GM12878 (cell line): ENCODE measurements around the gene TRAFD1. TPM values are rescaled to one million over a fixed set of nuclear protein-coding genes. Genes with fewer than 3 reads are reported as not detected.

Experiments
- ATF7 ChIP-seq: fragments of 450-650 bp; IDR thresholded peaks from 2 replicates; pipeline ENCODE4 v1.6.1; 2016; ENCODE audit warnings: low read depth, mild to moderate bottlenecking
- CBFB ChIP-seq: IDR thresholded peaks from 2 replicates; pipeline ENCODE4 v1.6.1; 2016; ENCODE audit warnings: antibody characterized with exemption, low read depth
- EED ChIP-seq: sonication (generic); IDR thresholded peaks from 2 replicates; pipeline ENCODE4 v1.6.1; 2016; ENCODE audit warnings: antibody characterized with exemption, low read depth
- ESRRA ChIP-seq: IDR thresholded peaks from 2 replicates; pipeline ENCODE4 v1.6.1; 2012; ENCODE audit warnings: mild to moderate bottlenecking, low read length, improper control_type of control experiment
- MEF2A ChIP-seq: IDR thresholded peaks from 2 replicates; pipeline ENCODE4 v1.6.1; 2011; ENCODE audit warnings: low read depth, mild to moderate bottlenecking, low read length, moderate library complexity; ENCODE audit not compliant: insufficient read depth
- MXI1 ChIP-seq: fragments of 150-350 bp; IDR thresholded peaks from 2 replicates; pipeline ENCODE4 v1.6.1; 2011; ENCODE audit warnings: low read depth, mild to moderate bottlenecking, inconsistent platforms, low read length, improper control_type of control experiment
- PML ChIP-seq: IDR thresholded peaks from 2 replicates; pipeline ENCODE4 v1.6.1; 2012; ENCODE audit warnings: low read length, inconsistent platforms
- RAD51 ChIP-seq: fragments of 450-650 bp; IDR thresholded peaks from 2 replicates; pipeline ENCODE4 v1.6.1; 2016; ENCODE audit warnings: moderate library complexity, mild to moderate bottlenecking, inconsistent platforms
- SMARCA5 ChIP-seq: fragments of 450-650 bp; IDR thresholded peaks from 2 replicates; pipeline ENCODE4 v1.6.1; 2017; ENCODE audit warnings: mild to moderate bottlenecking
- SPI1 ChIP-seq: IDR thresholded peaks from 2 replicates; pipeline ENCODE4 v1.6.1; 2011; ENCODE audit warnings: low read depth, mild to moderate bottlenecking, low read length, moderate library complexity, borderline replicate concordance; ENCODE audit not compliant: insufficient read depth
- polyA plus RNA-seq, 11 experiments: library from polyadenylated mRNA; depleted of rRNA in 4 of 11; unstranded in 6 of 11; stranded (reverse) in 5 of 11; fragments of >200 nt; fragmentation: Nextera tagmentation in 4 of 11; fragmentation: Illumina TruSeq in 1 of 11; extraction: Ambion mirVana in 4 of 11; extraction: Trizol in 1 of 11; gene quantifications; 1 replicate in 1 of 11; 2 replicates in 10 of 11; pipeline versions ENCODE4 v1.2.1 to v1.2.3, GENCODE V29; 2011 to 2016; ENCODE audit warnings: inconsistent platforms in 2 of 11, missing spikeins in 2 of 11, low read depth in 1 of 11
- total RNA-seq, 4 experiments: library from RNA; depleted of rRNA in 3 of 4; stranded (reverse); fragments of >200 nt in 3 of 4; fragmentation: Illumina TruSeq in 1 of 4; extraction: Trizol in 1 of 4; gene quantifications; 2 replicates each; pipeline versions ENCODE4 v1.2.1 to v1.2.3, GENCODE V29; 2013 to 2021
- TF ChIP-seq, protein P1 (sequence below): fragments of 450-650 bp; IDR thresholded peaks from 2 replicates; pipeline ENCODE4 v1.6.1; 2017; ENCODE audit warnings: mild to moderate bottlenecking, moderate library complexity
- TF ChIP-seq, protein P2 (sequence below): IDR thresholded peaks from 2 replicates; pipeline ENCODE4 v1.6.1; 2012; ENCODE audit warnings: low read length, inconsistent platforms
- TF ChIP-seq, protein P3 (sequence below): fragments of 150-350 bp; IDR thresholded peaks from 2 replicates; pipeline ENCODE4 v1.6.1; 2016; ENCODE audit warnings: low read depth, low read length

The TRAFD1 gene
- total and polyA plus RNA-seq, 10 of the 15 experiments (the other 5 are each of a cell fraction or from before 2014, with no cell fraction given), result 37.2 to 55.5 (median 46.2) TPM

- TF ChIP-seq, protein P1, sequence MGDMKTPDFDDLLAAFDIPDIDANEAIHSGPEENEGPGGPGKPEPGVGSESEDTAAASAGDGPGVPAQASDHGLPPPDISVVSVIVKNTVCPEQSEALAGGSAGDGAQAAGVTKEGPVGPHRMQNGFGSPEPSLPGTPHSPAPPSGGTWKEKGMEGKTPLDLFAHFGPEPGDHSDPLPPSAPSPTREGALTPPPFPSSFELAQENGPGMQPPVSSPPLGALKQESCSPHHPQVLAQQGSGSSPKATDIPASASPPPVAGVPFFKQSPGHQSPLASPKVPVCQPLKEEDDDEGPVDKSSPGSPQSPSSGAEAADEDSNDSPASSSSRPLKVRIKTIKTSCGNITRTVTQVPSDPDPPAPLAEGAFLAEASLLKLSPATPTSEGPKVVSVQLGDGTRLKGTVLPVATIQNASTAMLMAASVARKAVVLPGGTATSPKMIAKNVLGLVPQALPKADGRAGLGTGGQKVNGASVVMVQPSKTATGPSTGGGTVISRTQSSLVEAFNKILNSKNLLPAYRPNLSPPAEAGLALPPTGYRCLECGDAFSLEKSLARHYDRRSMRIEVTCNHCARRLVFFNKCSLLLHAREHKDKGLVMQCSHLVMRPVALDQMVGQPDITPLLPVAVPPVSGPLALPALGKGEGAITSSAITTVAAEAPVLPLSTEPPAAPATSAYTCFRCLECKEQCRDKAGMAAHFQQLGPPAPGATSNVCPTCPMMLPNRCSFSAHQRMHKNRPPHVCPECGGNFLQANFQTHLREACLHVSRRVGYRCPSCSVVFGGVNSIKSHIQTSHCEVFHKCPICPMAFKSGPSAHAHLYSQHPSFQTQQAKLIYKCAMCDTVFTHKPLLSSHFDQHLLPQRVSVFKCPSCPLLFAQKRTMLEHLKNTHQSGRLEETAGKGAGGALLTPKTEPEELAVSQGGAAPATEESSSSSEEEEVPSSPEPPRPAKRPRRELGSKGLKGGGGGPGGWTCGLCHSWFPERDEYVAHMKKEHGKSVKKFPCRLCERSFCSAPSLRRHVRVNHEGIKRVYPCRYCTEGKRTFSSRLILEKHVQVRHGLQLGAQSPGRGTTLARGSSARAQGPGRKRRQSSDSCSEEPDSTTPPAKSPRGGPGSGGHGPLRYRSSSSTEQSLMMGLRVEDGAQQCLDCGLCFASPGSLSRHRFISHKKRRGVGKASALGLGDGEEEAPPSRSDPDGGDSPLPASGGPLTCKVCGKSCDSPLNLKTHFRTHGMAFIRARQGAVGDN, result no peak
- TF ChIP-seq ESRRA, result no peak
- TF ChIP-seq SMARCA5, result 0 out of 2 replicates have a peak, but pooled peaks have one; percentile 24
- TF ChIP-seq MEF2A, result 0 out of 2 replicates have a peak, but pooled peaks have one; percentile 43
- TF ChIP-seq EED, result 0 out of 2 replicates have a peak, but pooled peaks have one; percentile 30
- TF ChIP-seq ATF7, result peak; percentile 45; the same call in 1 of the 2 replicates
- TF ChIP-seq, protein P2, sequence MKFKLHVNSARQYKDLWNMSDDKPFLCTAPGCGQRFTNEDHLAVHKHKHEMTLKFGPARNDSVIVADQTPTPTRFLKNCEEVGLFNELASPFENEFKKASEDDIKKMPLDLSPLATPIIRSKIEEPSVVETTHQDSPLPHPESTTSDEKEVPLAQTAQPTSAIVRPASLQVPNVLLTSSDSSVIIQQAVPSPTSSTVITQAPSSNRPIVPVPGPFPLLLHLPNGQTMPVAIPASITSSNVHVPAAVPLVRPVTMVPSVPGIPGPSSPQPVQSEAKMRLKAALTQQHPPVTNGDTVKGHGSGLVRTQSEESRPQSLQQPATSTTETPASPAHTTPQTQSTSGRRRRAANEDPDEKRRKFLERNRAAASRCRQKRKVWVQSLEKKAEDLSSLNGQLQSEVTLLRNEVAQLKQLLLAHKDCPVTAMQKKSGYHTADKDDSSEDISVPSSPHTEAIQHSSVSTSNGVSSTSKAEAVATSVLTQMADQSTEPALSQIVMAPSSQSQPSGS, result peak; percentile 48
- TF ChIP-seq MXI1, result peak; percentile 25; the same call in 1 of the 2 replicates
- TF ChIP-seq, protein P3, sequence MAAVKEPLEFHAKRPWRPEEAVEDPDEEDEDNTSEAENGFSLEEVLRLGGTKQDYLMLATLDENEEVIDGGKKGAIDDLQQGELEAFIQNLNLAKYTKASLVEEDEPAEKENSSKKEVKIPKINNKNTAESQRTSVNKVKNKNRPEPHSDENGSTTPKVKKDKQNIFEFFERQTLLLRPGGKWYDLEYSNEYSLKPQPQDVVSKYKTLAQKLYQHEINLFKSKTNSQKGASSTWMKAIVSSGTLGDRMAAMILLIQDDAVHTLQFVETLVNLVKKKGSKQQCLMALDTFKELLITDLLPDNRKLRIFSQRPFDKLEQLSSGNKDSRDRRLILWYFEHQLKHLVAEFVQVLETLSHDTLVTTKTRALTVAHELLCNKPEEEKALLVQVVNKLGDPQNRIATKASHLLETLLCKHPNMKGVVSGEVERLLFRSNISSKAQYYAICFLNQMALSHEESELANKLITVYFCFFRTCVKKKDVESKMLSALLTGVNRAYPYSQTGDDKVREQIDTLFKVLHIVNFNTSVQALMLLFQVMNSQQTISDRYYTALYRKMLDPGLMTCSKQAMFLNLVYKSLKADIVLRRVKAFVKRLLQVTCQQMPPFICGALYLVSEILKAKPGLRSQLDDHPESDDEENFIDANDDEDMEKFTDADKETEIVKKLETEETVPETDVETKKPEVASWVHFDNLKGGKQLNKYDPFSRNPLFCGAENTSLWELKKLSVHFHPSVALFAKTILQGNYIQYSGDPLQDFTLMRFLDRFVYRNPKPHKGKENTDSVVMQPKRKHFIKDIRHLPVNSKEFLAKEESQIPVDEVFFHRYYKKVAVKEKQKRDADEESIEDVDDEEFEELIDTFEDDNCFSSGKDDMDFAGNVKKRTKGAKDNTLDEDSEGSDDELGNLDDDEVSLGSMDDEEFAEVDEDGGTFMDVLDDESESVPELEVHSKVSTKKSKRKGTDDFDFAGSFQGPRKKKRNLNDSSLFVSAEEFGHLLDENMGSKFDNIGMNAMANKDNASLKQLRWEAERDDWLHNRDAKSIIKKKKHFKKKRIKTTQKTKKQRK, result no peak
- TF ChIP-seq RAD51, result 0 out of 2 replicates have a peak, but pooled peaks have one; percentile 15
- peak; percentile 24; the same call in 1 of the 2 replicates for TF ChIP-seq SPI1
- peak; percentile 69; the same call in 1 of the 2 replicates for TF ChIP-seq CBFB
- 0 out of 2 replicates have a peak, but pooled peaks have one; percentile 28 for TF ChIP-seq PML
Measured at GRCh38 chr12:112130441-112130998, 5.2 kb downstream of the TRAFD1 start (continued).
